GM18505 (cell line): Measurements from ENCODE around the gene CDK10.
"Not testable (repeated sequence)": the region's sequence is repeated elsewhere in the genome, so short reads cannot be mapped to it uniquely, and the experiment has no call there.

Source experiments
- ATAC-seq: cut with Tn5 transposase; IDR thresholded peaks from one replicate; pipeline ENCODE4 v1.9.1; 2021; ENCODE audit not compliant: unreplicated experiment
- POLR2A ChIP-seq: IDR thresholded peaks from 4 replicates; pipeline ENCODE4 v1.6.1; 2011; ENCODE audit warnings: borderline replicate concordance; ENCODE audit not compliant: insufficient read depth, insufficient read length; ENCODE audit errors: extremely low read depth

The CDK10 gene

GRCh38 chr16:89656435-89657121, 29.9 kb upstream of the CDK10 start:
- TF ChIP-seq POLR2A = no peak
- no peak for ATAC-seq

DNA sequence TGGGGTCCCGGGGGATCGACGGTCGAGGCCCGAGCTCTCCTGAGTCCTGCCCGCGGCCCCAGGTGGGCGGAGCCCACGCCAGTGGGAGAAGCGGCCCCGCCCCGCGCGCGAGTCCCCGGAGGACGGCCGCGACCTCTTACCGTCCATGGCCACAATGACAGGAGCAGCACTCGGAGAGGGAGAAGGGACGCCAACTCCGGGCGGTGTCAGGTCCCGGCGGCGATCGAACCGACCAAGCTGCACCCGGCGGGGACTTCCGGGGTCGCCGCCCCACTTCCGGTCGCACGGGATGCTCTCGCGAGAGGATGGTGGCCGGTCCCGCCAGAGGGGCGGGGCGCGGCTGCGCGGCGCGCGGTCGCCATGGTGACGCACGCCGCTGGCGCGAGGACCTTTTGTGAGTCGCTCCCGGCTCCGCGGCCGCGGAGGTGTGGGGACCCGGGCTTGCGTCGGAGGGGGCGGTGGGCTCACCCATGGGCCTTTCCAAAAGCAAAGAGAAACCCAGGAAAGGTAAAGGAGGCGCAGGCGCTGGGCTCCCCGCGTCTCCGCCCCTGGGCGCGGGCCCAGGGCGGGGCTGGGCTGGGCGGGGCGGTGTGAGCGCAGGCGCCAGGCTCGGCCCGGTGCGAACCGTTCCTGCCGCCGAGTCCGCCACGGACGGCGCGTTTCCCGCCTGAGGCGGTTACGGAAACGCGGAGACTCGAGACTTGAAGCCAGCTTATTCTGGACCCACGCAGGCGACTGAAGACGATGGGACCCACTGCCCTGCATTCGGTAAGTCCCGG, 28.9 kb upstream of the CDK10 start, which contains the start of the genes CHMP1A and SPATA33:
Gene CHMP1A (minus strand): TSS at position 267 of the 779 bp plus-strand sequence. CDS start 120 bp downstream, at position 147.
Gene SPATA33 (plus strand): TSS at position 395 of the 779 bp plus-strand sequence. CDS start 76 bp downstream, at position 471.
- ATAC-seq = peak; percentile 89
- peak; percentile 80 for TF ChIP-seq POLR2A

DNA sequence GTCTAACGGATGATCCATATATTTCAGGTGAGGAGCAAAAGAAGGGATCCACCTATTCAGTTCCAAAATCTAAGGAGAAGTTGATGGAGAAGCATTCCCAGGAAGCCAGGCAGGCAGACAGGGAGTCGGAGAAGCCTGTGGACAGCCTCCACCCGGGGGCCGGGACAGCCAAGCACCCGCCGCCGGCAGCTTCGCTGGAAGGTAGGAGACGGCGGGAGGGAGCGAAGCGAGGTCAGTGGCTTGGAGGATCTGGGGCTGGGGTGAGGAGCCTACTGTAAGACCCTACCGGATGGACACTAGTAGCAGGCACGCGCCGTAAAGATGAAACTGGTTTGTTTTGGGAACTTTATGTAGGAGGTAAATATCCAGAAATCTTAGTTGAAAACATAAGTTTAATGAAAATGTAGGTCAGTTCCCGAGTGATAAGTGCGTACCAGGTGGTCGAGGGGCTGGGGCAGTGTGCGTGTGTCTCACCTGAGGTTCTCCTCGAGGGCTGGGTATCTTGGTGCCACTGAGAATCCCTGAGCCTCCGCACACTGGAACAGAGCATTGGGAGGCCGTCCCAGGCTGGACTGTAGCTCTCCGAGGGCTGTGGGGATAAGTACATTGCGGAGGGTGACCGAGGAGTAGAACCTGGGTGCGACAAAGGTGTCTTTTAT, 28.1 kb upstream of the CDK10 start:
- no peak for ATAC-seq
- no peak for TF ChIP-seq POLR2A

DNA sequence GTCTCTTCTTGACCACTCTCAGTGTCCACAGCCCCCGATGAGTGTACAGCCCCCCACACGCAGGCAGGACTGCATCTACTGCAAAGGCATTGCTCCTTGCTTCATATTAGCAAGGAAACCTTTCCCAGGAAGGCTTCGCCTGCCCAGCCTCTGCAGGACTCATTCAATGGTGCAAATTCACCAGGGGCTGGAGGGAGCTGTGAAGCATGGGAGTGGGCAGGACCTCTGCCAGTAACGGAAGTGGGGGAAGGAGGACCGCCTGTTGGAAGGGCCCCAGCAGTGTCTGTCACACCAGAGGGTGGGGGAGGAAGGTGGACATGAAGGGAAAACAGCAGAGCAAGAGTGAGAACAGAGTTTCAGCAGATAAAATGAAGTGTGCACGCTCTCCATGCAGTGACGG, 26.3 kb upstream of the CDK10 start:
- no peak for ATAC-seq
- no peak for TF ChIP-seq POLR2A

DNA sequence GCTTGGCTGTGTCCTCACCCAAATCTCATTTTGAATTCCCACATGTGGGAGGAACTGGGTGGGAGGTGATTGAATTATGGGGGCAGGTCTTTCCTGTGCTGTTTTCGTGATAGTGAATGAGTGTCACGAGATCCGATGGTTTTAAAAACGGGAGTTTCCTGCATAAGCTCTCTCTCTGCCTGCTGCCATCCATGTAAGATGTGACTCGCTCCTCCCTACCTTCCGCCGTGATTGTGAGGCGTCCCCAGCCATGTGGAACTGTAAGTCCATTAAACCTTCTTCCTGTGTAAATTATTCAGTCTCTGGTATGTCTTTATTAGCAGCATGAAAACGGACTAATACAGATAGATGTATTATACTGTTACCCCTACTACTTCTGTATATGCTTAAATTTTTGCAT, 25.3 kb upstream of the CDK10 start:
- no peak for TF ChIP-seq POLR2A
- ATAC-seq = no peak

- ATAC-seq = not testable (repeated sequence)
Observed at GRCh38 chr16:89664238-89664637, 22.3 kb upstream of the CDK10 start.

DNA sequence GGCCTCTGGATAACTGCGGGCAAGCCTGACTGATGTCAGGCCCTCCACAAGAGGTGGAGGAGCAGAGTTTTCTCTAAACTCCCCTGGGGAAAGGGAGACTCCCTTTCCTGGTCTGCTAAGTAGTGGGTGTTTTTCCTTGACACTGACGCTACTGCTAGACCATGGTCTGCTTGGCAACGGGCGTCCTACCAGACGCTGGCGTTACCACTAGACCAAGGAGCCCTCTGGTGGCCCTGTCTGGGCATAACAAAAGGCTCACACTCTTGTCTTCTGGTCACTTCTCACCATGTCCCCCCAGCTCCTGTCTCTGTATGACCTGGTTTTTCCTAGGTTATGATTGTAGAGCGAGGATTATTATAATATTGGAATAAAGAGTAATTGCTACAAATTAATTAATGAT, 19.5 kb upstream of the CDK10 start:
- ATAC-seq = not testable (repeated sequence)

DNA sequence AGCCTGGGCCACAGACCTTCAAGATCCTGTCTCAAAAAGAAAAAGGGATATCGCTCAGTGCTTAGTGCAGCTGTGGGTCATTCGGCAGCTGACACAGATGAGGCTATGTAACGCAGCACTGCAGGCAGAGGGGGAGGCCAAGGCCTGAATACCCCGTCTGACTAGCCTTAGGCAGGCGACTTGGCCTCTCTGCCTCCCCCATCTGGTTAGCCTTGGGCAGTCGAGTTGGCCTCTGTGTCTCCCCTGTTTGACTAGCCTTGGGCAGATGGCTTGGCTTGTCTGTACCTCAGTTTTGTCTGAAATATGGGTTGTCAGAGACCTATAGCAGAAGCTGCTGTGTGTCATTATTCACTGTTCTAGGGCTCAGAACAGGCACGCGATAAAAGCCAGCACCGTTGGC, 18.9 kb upstream of the CDK10 start:
- no peak for TF ChIP-seq POLR2A
- no peak for ATAC-seq

DNA sequence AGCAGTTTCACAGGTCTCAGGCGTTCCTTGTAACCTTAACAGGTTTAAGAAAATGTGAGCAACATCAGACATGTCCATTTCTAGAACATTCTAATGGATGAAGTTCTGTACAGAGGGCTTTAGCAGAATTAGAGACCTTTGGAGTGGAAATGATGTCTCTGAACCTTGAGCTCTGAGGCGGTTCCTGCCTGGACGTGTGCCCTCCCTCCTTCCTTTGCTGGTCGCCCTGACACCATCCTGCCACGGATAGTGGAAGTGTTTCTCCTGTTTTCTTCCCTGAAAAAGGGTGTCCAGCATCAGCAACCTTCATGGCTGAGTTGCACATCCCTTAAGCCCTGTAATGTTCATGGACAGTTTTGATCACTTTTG, 17.7 kb upstream of the CDK10 start:
- no peak for TF ChIP-seq POLR2A
- ATAC-seq = no peak

GRCh38 chr16:89669755-89670154, 16.7 kb upstream of the CDK10 start:
- TF ChIP-seq POLR2A = no peak
- no peak for ATAC-seq

GRCh38 chr16:89670496-89671431, 15.7 kb upstream of the CDK10 start:
- TF ChIP-seq POLR2A = no peak
- ATAC-seq = no peak

DNA sequence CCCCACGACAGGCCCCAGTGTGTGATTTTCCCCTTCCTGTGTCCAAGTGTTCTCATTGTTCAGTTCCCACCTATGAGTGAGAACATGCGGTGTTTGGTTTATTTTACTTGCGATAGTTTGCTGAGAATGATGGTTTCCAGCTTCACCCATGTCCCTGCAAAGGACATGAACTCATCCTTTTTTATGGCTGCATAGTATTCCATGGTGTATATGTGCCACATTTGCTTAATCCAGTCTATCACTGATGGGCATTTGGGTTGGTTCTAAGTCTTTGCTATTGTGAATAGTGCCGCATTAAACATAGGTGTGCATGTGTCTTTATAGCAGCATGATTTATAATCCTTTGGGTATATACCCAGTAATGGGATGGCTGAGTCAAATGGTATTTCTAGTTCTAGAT, 14.9 kb upstream of the CDK10 start:
- ATAC-seq = not testable (repeated sequence)
